Upper lobe of left lung (tissue), 6 donors: ENCODE results near the gene HOXA6. TPM values are rescaled to one million over a fixed set of nuclear protein-coding genes. Genes with fewer than 3 reads are reported as not detected.
A peak's percentile ranks its signal among the peaks of the same experiment; 100 is the strongest.

Experiments used
- ATAC-seq, 2 donors: fragments of 200-7000 bp; cut with Tn5 transposase; one replicate each; pipeline ENCODE4 v1.9.1; 2022; ENCODE audit warnings: mild to moderate bottlenecking in 2 of 2, moderate library complexity in 2 of 2; ENCODE audit not compliant: low FRiP score in 2 of 2
- DNase-seq, 2 donors: peaks; one replicate each; pipeline ENCODE4 v3.0.0-alpha.2; 2019 to 2020
- H3K27ac ChIP-seq, 4 donors: fragments of 200-600 bp; sonication (generic); one replicate each; pipeline ENCODE4 v1.5.1; 2016 to 2019
- H3K27me3 ChIP-seq, 4 donors: fragments of 200-600 bp; sonication (generic); one replicate each; pipeline ENCODE4 v1.5.1; 2017 to 2019
- H3K36me3 ChIP-seq, 4 donors: fragments of 200-600 bp; sonication (generic); one replicate each; pipeline ENCODE4 v1.5.1; 2016 to 2019
- H3K4me1 ChIP-seq, 4 donors: fragments of 200-600 bp; sonication (generic); one replicate each; pipeline ENCODE4 v1.5.1; 2018 to 2019
- H3K4me3 ChIP-seq, 4 donors: fragments of 200-600 bp; sonication (generic); one replicate each; pipeline ENCODE4 v1.5.1; 2017 to 2019; ENCODE audit warnings: mild to moderate bottlenecking in 2 of 4, moderate library complexity in 1 of 4
- H3K9me3 ChIP-seq, 4 donors: fragments of 200-600 bp; sonication (generic); one replicate each; pipeline ENCODE4 v1.5.1; 2018 to 2019
- CTCF ChIP-seq, 6 experiments: fragments of 450-650 bp in 4 of 6; fragments of 200-600 bp in 2 of 6; sonication (generic) in 2 of 6; IDR thresholded peaks; one replicate each; pipeline ENCODE4 v1.5.1; 2016 to 2019; ENCODE audit warnings: antibody characterized with exemption in 6 of 6
- EP300 ChIP-seq, 4 donors: sonication (generic); formaldehyde crosslinking; IDR thresholded peaks; one replicate each; pipeline ENCODE4 v1.5.1; 2017; ENCODE audit warnings: antibody characterized with exemption in 4 of 4, control low read depth in 2 of 4
- POLR2A ChIP-seq, 4 donors: fragments of 450-650 bp; IDR thresholded peaks; one replicate each; pipeline ENCODE4 v1.5.1; 2016 to 2017; ENCODE audit warnings: antibody characterized with exemption in 4 of 4, mild to moderate bottlenecking in 2 of 4
- POLR2AphosphoS5 ChIP-seq, 2 donors: sonication (generic); formaldehyde crosslinking; IDR thresholded peaks; one replicate each; pipeline ENCODE4 v1.5.1; 2017; ENCODE audit warnings: antibody characterized with exemption in 2 of 2
- WGBS, 2 donors: methylation state at CpG; one replicate each; pipeline ENCODE4 v1.1.5; 2017 to 2018; 5-methylcytosine and 5-hydroxymethylcytosine counted together
- total RNA-seq, 6 donors: library from RNA; depleted of rRNA in 4 of 6; stranded (reverse); fragments of >200 nt in 4 of 6; gene quantifications; one replicate each; pipeline versions ENCODE4 v1.1.0 to v1.2.1, GENCODE V29; 2016 to 2021
- donor health status: DM: no; HTN: no; CAD: no; lungs with moderate emphysema.
- donor health status: DM: no; HTN: yes; CAD: no; lungs with severe emphysema.

The HOXA6 gene
- total RNA-seq, 6 donors from 2014 or later, result 0.61 to 8.4 (median 4.0) TPM; not detected in 1

- Histone ChIP-seq H3K27ac (peak overlapping the region; percentile 94 to 98 (median 96)), H3K36me3 (no peaks in the 10 kb centered on the region), H3K9me3 (no peaks in the 10 kb centered on the region), H3K27me3 (peaks cover 0 to 12% (median 5%) of the 10 kb centered on the region in 4 donors), H3K4me3 (peak overlapping the region; percentile 47 to 74 (median 56)), H3K4me1 (peaks cover 4 to 24% (median 8%) of the 10 kb centered on the region in 4 donors)
- no peak for TF ChIP-seq EP300 (IDR thresholded peaks at IDR 0.05)
- peak in 1 of 2 donors; percentile 4 for TF ChIP-seq POLR2AphosphoS5 (IDR thresholded peaks at IDR 0.05)
- no peak for ATAC-seq
- 38 to 42% methylated on average over 18 of the region's 18 CpGs for WGBS, 2 donors
- DNase-seq, result no peak
Measured at GRCh38 chr7:27141137-27141922, 6.2 kb downstream of the HOXA6 start.

- DNase-seq, result no peak
- Histone ChIP-seq H3K4me1 (peaks cover 11 to 35% (median 15%) of the 10 kb centered on the region in 4 donors), H3K9me3 (no peaks in the 10 kb centered on the region), H3K27me3 (peaks cover 0 to 12% (median 5%) of the 10 kb centered on the region in 4 donors), H3K27ac (peak overlapping the region; percentile 94 to 98 (median 96)), H3K36me3 (no peaks in the 10 kb centered on the region), H3K4me3 (peak overlapping the region in 3 of 4 donors; percentile 49 to 74 (median 62))
- no peak for TF ChIP-seq CTCF (IDR thresholded peaks at IDR 0.05)
- TF ChIP-seq POLR2A (IDR thresholded peaks at IDR 0.05), result no peak
- TF ChIP-seq EP300 (IDR thresholded peaks at IDR 0.05), result no peak
- no peak for TF ChIP-seq POLR2AphosphoS5 (IDR thresholded peaks at IDR 0.05)
- WGBS, 2 donors, result 49% methylated on average over 15 of the region's 15 CpGs
- no peak for ATAC-seq
Measured at GRCh38 chr7:27140126-27140857, 7.3 kb downstream of the HOXA6 start.

GRCh38 chr7:27139334-27140125, 8.0 kb downstream of the HOXA6 start:
- DNase-seq (peak in 1 of 2 donors; percentile 83), ATAC-seq (no peak)
- Histone ChIP-seq H3K4me3 (peak overlapping the region in 3 of 4 donors; percentile 23 to 74 (median 62)), H3K27ac (peak overlapping the region; percentile 94 to 98 (median 96)), H3K27me3 (peaks cover 0 to 7% (median 3%) of the 10 kb centered on the region in 4 donors), H3K9me3 (no peaks in the 10 kb centered on the region), H3K36me3 (no peaks in the 10 kb centered on the region), H3K4me1 (peaks cover 14 to 35% (median 22%) of the 10 kb centered on the region in 4 donors)
- 35 to 69% methylated on average over 24 to 41 of the region's 53 CpGs for WGBS, 2 donors
- no peak for TF ChIP-seq POLR2A (IDR thresholded peaks at IDR 0.05)
- TF ChIP-seq EP300 (IDR thresholded peaks at IDR 0.05), result no peak

GRCh38 chr7:27138985-27139333, 8.6 kb downstream of the HOXA6 start:
- peak overlapping the region; percentile 94 to 98 (median 96) for H3K27ac ChIP-seq
- 32 to 39% methylated on average over 11 of the region's 11 CpGs for WGBS, 2 donors

More at GRCh38 chr7:27138985-27139333, 8.6 kb downstream of the HOXA6 start:
- TF ChIP-seq POLR2A (IDR thresholded peaks at IDR 0.05), result no peak
- no peak for TF ChIP-seq POLR2AphosphoS5 (IDR thresholded peaks at IDR 0.05)
- TF ChIP-seq CTCF (IDR thresholded peaks at IDR 0.05), result no peak
- no peak for TF ChIP-seq EP300 (IDR thresholded peaks at IDR 0.05)
- no peak for DNase-seq
- Histone ChIP-seq H3K27me3 (peaks cover 0 to 6% (median 2%) of the 10 kb centered on the region in 4 donors), H3K9me3 (no peaks in the 10 kb centered on the region), H3K4me3 (peak overlapping the region in 3 of 4 donors; percentile 23 to 74 (median 62)), H3K4me1 (peaks cover 19 to 37% (median 24%) of the 10 kb centered on the region in 4 donors), H3K36me3 (no peaks in the 10 kb centered on the region)
- no peak for ATAC-seq
